ENCODE measurements around the gene MED13.
"Not testable (repeated sequence)": the region's sequence is repeated elsewhere in the genome, so short reads cannot be mapped to it uniquely, and the experiment has no call there.

MED13 gene

GRCh38 chr17:61908292-61909037 is 156.6 kb downstream of the MED13 start:
- no peak for DNase-seq (ENCODE audit: low read depth)

- no peak for DNase-seq (ENCODE audit: low read depth)
These were observed 157.7 kb downstream of the MED13 start for GRCh38 chr17:61907361-61907760.

GRCh38 chr17:61904094-61904710 is 160.9 kb downstream of the MED13 start:
- no peak for DNase-seq (ENCODE audit: low read depth)

GRCh38 chr17:61903251-61903650 is 161.8 kb downstream of the MED13 start:
- DNase-seq (ENCODE audit: low read depth), result no peak

GRCh38 chr17:61897548-61898180 is 167.4 kb downstream of the MED13 start:
- DNase-seq (ENCODE audit: low read depth), result no peak

GRCh38 chr17:61895391-61895790 is 169.7 kb downstream of the MED13 start:
- DNase-seq (ENCODE audit: low read depth), result no peak

GRCh38 chr17:61894310-61894709 is 170.8 kb downstream of the MED13 start:
- not testable (repeated sequence) for DNase-seq (ENCODE audit: low read depth)

Data from activated T-cell treated with anti-CD3 and anti-CD28 coated beads for 48 hours (primary cell).